A549 (cell line): Measurements from ENCODE around the gene MEP1B. TPM values are rescaled to one million over a fixed set of nuclear protein-coding genes. Genes with fewer than 3 reads are reported as not detected.

Experiments
- ATAC-seq, 2 experiments: fragments of 200-7000 bp in 1 of 2; fragments of >200 bp in 1 of 2; cut with Nextera tagmentation in 1 of 2; cut with Tn5 transposase in 1 of 2; 3 replicates each; pipeline versions ENCODE4 v1.8.0 to v1.9.1; 2018 to 2020; ENCODE audit warnings: mild to moderate bottlenecking in 1 of 2, moderate library complexity in 1 of 2
- CTCF ChIA-PET: fragments of 300-600 bp; sonication (Branson Sonifier 250); formaldehyde crosslinking; extraction: SDS; loops from one replicate; lab custom pipeline; 2021; ENCODE audit warnings: antibody characterized with exemption, inconsistent platforms; lab: Yijun Ruan, JAX
- POLR2A ChIA-PET: fragments of 350-600 bp; formaldehyde crosslinking; extraction: SDS; loops from one replicate; lab custom pipeline; 2021; ENCODE audit warnings: antibody characterized with exemption, inconsistent platforms; lab: Yijun Ruan, JAX
- DNase-seq, 2 experiments: peaks; one replicate each; pipeline versions ENCODE4 v3.0.0 to v3.0.0-alpha.2; 2011 to 2016; ENCODE audit warnings: low read depth in 1 of 2, low spot score in 1 of 2
- FAIRE-seq: peaks from 2 replicates; lab custom pipeline; 2011; peaks lifted over from hg19 to GRCh38; lab: Jason Lieb, UNC
- H3K27ac ChIP-seq, 2 experiments: fragments of >200 bp; sonication (Bioruptor Twin); formaldehyde crosslinking; 3 replicates each; pipeline ENCODE4 v1.5.1; 2016 to 2017
- H3K4me1 ChIP-seq: fragments of >200 bp; sonication (Bioruptor Twin); formaldehyde crosslinking; 3 replicates; pipeline ENCODE4 v1.6.1; 2016
- H3K4me2 ChIP-seq: fragments of >200 bp; sonication (Bioruptor Twin); formaldehyde crosslinking; 3 replicates; pipeline ENCODE4 v1.6.1; 2016
- H3K4me3 ChIP-seq: fragments of >200 bp; sonication (Bioruptor Twin); formaldehyde crosslinking; 3 replicates; pipeline ENCODE4 v1.5.1; 2016
- H3K9me3 ChIP-seq: fragments of >200 bp; sonication (Bioruptor Twin); formaldehyde crosslinking; 3 replicates; pipeline ENCODE4 v1.6.1; 2016
- ATOH8 ChIP-seq: fragments of 250-450 bp; sonication (Bioruptor Pico); IDR thresholded peaks from 2 replicates; pipeline ENCODE4 v1.5.0; 2020; ENCODE audit warnings: low read depth, mild to moderate bottlenecking, moderate library complexity
- BCL3 ChIP-seq: fragments of >200 bp; sonication (Bioruptor Twin); formaldehyde crosslinking; IDR thresholded peaks from 3 replicates; pipeline ENCODE4 v1.6.1; 2016
- BHLHE40 ChIP-seq: IDR thresholded peaks from 2 replicates; pipeline ENCODE4 v1.6.1; 2012; ENCODE audit warnings: low read depth, low read length, inconsistent platforms
- CBX2 ChIP-seq: fragments of 200-600 bp; sonication (generic); IDR thresholded peaks from 2 replicates; pipeline ENCODE4 v1.6.1; 2016; ENCODE audit warnings: low read depth, mild to moderate bottlenecking, borderline replicate concordance
- CHD4 ChIP-seq: fragments of 200-600 bp; sonication (generic); IDR thresholded peaks from 2 replicates; pipeline ENCODE4 v1.6.1; 2016; ENCODE audit warnings: antibody characterized with exemption, mild to moderate bottlenecking, borderline replicate concordance
- E2F6 ChIP-seq: IDR thresholded peaks from 2 replicates; pipeline ENCODE4 v1.6.1; 2012; ENCODE audit warnings: low read depth, borderline replicate concordance
- EP300 ChIP-seq, 2 experiments: fragments of >200 bp; sonication (Bioruptor Twin); formaldehyde crosslinking; IDR thresholded peaks; 2 replicates in 1 of 2; 3 replicates in 1 of 2; pipeline ENCODE4 v1.6.1; 2016 to 2017
- ESRRA ChIP-seq: fragments of 150-350 bp; IDR thresholded peaks from 2 replicates; pipeline ENCODE4 v1.6.1; 2014; ENCODE audit warnings: mild to moderate bottlenecking, low read length, borderline replicate concordance
- FOSB ChIP-seq: fragments of 250-450 bp; sonication (Bioruptor Pico); IDR thresholded peaks from 2 replicates; pipeline ENCODE4 v1.5.0; 2020; ENCODE audit warnings: mild to moderate bottlenecking, moderate library complexity
- HES2 ChIP-seq: fragments of >200 bp; sonication (Bioruptor Twin); formaldehyde crosslinking; IDR thresholded peaks from 2 replicates; pipeline ENCODE4 v1.6.1; 2016
- KDM1A ChIP-seq: fragments of 200-600 bp; sonication (generic); IDR thresholded peaks from 2 replicates; pipeline ENCODE4 v1.6.1; 2016; ENCODE audit warnings: low read depth, mild to moderate bottlenecking
- MAX ChIP-seq: IDR thresholded peaks from 2 replicates; pipeline ENCODE4 v1.6.1; 2012
- MYC ChIP-seq: IDR thresholded peaks from 2 replicates; pipeline ENCODE4 v1.6.1; 2012; ENCODE audit warnings: mild to moderate bottlenecking, inconsistent platforms, low read length, improper control_type of control experiment, borderline replicate concordance
- NFE2L2 ChIP-seq: fragments of 150-350 bp; conservative IDR thresholded peaks from 2 replicates; pipeline ENCODE4 v1.6.1; 2014; ENCODE audit warnings: low read length
- NPAS2 ChIP-seq: fragments of 250-450 bp; sonication (Bioruptor Pico); IDR thresholded peaks from 2 replicates; pipeline ENCODE4 v1.8.0; 2022; ENCODE audit warnings: mild to moderate bottlenecking, moderate library complexity, borderline replicate concordance
- RCOR1 ChIP-seq: fragments of 150-350 bp; IDR thresholded peaks from 2 replicates; pipeline ENCODE4 v1.6.1; 2014; ENCODE audit warnings: antibody characterized with exemption, low read length, low read depth
- REST ChIP-seq: fragments of 200-600 bp; sonication (generic); IDR thresholded peaks from 2 replicates; pipeline ENCODE4 v1.6.1; 2016; ENCODE audit warnings: antibody characterized with exemption, mild to moderate bottlenecking, moderate library complexity
- SMC3 ChIP-seq: fragments of >200 bp; sonication (Bioruptor Twin); formaldehyde crosslinking; IDR thresholded peaks from 3 replicates; pipeline ENCODE4 v1.6.1; 2018; ENCODE audit warnings: inconsistent platforms
- SREBF2 ChIP-seq: fragments of 450-650 bp; IDR thresholded peaks from 2 replicates; pipeline ENCODE4 v1.6.1; 2014; ENCODE audit warnings: mild to moderate bottlenecking, moderate library complexity
- TFCP2L1 ChIP-seq: fragments of 250-450 bp; sonication (Bioruptor Pico); IDR thresholded peaks from 2 replicates; pipeline ENCODE4 v1.5.0; 2021; ENCODE audit warnings: mild to moderate bottlenecking
- TP53 ChIP-seq: fragments of 250-450 bp; sonication (Bioruptor Pico); IDR thresholded peaks from 2 replicates; pipeline ENCODE4 v1.5.0; 2021; ENCODE audit warnings: mild to moderate bottlenecking, moderate library complexity
- whole genome bisulfite sequencing: methylation state at CpG from one replicate; pipeline ENCODE4 v1.1.6; 2017; ENCODE audit errors: missing lambda C conversion rate; 5-methylcytosine and 5-hydroxymethylcytosine counted together
- polyA plus RNA-seq, 4 experiments: library from polyadenylated mRNA; depleted of rRNA in 3 of 4; stranded (reverse); fragments of >200 nt; fragmentation: RNase III in 1 of 4; extraction: RNeasy Plus Mini Kit Qiagen cat#74134 plus additional on column Dnase treatment in 1 of 4; gene quantifications; 2 replicates in 3 of 4; 3 replicates in 1 of 4; pipeline ENCODE4 v1.2.3, GENCODE V29; 2011 to 2017

Gene MEP1B
- polyA plus RNA-seq, 2 of the 4 experiments (the other 2 are of a cell fraction): 0.04 TPM; not detected in 1

- TF ChIP-seq BHLHE40 (no peak), CHD4 (no peak), MAX (no peak), NPAS2 (CRISPR knock-in tag) (no peak)
These were observed 52.6 kb downstream of the MEP1B start (continued) for GRCh38 chr18:32242395-32242794.

- WGBS: 0% methylated on average over 2 of the region's 6 CpGs
- no peaks in the 10 kb centered on the region for H3K9me3 ChIP-seq
- H3K4me3 ChIP-seq: no peak overlapping the region
- TF ChIP-seq TP53 (CRISPR knock-in tag) (no peak), E2F6 (no peak), RCOR1 (no peak), TFCP2L1 (CRISPR knock-in tag) (no peak), BCL3 (no peak), REST (no peak), CBX2 (no peak), SMC3 (no peak), KDM1A (no peak), HES2 (no peak), ESRRA (no peak), NFE2L2 (no peak), SREBF2 (no peak), FOSB (no peak), MAX (no peak), ATOH8 (CRISPR knock-in tag) (no peak), EP300 (IDR thresholded peaks at IDR 0.05) (no peak), MYC (no peak)
- H3K4me2 ChIP-seq: no peak overlapping the region
- POLR2A ChIA-PET: no interaction called here
- CTCF ChIA-PET: interaction anchor here (0.6 kb wide), 1 partner anchor 585 kb away, joined by 3 read pairs; no protein-coding TSS in a partner anchor
- no peak overlapping the region for H3K27ac ChIP-seq
- ATAC-seq (no peak), FAIRE-seq (no peak), DNase-seq (no peak)
- H3K4me1 ChIP-seq: no peaks in the 10 kb centered on the region
These were observed 53.5 kb downstream of the MEP1B start for GRCh38 chr18:32243358-32243757.
